ENCODE data around the gene EGF.

Gene EGF

DNA sequence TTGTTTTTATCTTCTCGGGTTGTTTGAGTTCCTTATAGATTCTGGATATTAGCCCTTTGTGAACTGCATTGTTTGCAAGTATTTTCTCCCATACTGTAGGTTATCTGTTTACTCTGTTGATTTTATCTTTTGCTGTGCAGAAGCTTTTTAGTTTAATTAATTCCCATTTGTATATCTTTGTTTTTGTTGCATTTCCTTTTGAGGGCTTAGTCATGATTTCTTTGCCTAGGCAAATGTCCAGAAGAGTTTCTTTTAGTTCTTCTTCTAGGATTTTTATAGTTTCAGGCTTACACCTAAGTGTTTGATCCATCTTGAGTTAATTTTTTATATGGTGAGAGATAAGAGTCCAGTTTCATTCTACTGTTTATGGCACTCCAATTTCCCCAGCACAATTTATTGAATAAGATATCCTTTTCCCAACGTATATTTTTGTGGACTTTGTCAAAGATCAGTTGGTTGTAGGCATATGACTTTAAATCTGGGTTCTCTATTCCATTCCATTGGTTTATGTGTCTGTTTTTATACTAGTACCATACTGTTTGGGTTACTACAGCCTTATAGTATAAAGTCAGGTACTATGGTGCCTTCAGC, 54.3 kb downstream of the EGF start:
- no peak for DNase-seq

DNA sequence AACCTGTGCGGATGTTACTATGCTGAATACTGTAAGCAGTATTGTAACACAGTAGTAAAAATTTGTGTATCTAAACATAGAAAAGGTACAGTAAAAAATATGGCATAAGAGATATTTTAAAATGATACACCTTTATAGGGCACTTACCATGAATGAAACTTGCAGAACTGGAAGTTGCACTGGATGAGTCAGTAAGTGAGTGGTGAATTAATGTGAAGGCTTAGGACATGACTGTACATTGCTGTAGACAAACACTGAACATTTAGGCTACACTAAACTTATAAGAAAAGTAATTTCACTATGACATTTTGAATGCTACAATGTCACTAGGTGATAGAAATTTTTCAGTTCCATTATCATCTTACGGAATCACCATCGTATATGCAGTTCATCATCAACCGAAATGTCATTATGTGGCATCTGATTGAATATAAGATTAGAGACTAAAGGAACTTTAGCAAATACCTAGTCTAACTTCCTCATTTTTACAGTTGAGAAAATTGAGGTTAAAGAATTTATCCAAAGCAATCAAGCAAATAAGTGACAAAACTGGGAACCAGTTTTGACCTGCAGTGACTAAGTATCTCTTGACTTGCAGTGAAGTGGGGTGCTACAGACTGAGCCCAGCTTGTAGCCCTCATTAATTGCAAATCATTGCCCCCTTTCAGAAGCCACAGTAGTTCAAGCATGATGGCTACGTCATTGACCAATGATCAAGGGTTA, 55.3 kb downstream of the EGF start:
- DNase-seq, result peak in 1 of 4 experiments; percentile 11

DNA sequence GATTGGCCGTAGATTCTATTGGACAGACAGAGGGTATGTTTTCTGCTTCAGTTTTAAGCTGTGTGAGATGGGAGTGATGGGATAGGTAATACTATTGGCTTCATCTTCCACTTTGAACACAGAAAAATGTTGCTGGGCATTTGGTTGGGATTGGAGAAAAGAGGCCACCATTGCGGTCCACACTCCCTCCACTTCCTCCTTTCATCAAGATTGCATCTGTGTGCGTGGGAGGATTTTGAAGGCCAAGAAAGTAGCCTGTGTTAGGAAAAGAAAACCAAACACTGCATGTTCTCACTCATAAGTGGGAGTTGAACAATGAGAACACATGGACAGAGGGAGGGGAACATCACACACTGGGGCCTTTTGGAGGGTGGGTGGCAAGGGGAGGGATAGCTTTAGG, 56.4 kb downstream of the EGF start:
- DNase-seq, result peak; percentile 37 to 76 (median 66)

DNA sequence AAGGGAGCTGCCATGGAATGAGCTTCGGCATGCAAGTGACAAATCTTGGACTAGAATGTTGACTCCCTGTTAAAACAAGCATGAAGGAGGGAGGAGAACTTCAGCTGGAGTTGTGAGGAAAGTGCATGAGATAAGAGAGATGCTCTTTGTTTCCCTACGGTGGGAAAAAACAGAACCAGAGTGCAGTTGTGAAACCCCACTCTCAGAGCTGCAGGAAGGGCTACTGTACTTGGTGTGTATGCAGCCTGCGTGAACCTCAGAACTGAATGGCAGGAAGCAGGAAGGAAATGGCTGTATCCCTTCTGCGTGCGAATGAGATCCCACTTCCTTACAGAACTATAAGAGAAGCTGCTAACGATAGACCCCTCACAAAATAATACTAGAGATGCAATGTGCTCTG, 57.2 kb downstream of the EGF start:
- DNase-seq, result peak; percentile 49 to 65 (median 62)

DNA sequence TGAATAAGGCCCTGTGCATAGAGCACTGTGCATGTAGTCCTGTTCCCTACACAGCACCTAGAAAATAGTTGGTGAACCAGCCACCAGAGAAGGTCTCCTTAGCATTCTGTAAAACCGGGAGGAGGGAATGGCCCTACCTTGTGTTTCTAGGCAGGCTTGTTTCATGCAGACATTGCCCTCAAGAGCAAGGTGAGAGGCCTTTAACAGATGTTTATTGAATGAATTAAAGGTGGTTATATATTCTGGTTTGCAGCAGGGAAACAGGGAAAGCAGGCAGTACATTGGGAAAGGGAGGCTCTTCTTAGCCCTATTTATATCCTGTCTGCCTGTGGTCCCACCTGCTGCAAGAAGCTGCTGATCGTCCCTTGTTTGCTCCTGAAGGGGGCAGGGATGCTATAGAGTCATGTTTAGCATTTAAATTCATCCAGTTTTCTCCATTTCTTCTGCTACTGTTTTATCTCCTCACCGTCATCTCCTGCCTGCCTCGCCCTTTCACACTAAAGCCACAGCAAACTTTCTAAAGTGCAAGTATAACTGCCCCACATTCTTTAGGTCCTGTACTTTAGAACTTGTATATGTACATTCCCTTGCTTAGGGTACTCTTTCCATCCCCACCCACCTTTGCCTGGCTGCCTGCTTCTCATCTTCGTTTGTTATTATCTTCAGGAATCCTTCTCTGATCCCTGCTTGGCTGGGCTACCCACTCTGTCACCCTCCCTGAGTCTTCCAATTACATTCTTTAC, 60.3 kb downstream of the EGF start:
- no peak for DNase-seq

DNA sequence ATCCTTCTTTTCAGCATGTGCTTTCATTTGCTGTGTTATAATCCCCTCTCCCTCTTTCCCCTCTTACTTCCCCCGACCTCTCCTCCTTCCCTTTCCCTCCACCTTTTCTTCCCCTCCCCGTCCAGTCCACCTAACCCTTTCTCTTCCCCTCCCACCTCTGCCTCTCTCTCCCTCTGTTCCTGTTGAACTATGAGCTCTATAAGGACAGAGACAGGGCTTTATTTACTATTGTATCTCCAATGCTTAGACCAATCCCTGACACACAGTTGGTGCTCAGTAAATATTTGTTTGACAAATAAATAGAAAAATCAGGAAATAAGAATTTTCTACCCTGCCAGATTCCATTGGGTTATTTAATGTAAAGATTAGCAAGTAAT, 60.8 kb downstream of the EGF start:
- DNase-seq, result no peak

DNA sequence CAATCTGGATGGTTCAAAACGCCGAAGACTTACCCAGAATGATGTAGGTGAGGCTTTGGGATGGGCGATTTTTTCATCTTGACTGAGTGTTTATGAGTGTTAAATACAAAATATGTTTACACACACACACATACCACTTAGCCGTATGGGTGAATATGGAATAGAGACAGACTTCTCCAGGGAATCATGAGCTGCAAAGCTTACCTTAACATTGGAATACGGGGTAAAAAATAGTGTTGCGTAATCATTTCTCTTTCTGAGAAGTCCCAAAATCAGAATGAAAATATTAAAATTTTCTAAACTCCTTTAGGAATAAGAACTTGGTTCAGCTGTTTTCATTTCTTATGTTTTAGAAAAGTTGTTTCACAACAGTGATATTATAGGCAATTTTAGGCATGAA, 63.5 kb downstream of the EGF start:
- no peak for DNase-seq

DNA sequence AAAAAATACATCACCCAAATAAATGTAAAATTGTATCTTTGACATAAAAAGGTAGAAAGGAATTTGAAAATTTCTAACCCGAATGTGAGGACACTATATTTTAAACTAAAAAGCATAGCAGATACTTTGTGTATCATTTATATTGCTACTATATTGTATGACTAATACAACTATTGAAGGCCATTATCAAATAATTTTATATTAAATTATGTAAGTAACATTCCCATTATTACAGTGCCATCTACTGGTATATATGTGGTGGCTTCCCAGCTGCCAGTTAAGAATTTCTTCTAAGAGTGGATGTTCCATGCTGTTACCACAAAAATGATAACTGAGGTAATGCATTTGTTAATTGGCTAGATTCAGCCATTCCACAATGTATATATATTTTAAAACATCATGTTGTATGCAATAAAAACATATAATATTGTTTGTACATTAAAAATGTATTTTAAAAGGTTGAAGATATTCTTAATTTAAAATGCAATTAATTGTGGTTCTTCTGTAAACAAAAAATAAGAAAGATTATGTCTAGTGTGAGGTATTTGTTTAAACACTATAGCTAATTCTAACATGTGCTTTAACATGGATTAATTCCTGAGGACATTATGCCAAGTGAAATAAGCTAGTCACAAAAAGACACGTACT, 65.3 kb downstream of the EGF start:
- DNase-seq, result peak; percentile 25 to 69 (median 49)

DNA sequence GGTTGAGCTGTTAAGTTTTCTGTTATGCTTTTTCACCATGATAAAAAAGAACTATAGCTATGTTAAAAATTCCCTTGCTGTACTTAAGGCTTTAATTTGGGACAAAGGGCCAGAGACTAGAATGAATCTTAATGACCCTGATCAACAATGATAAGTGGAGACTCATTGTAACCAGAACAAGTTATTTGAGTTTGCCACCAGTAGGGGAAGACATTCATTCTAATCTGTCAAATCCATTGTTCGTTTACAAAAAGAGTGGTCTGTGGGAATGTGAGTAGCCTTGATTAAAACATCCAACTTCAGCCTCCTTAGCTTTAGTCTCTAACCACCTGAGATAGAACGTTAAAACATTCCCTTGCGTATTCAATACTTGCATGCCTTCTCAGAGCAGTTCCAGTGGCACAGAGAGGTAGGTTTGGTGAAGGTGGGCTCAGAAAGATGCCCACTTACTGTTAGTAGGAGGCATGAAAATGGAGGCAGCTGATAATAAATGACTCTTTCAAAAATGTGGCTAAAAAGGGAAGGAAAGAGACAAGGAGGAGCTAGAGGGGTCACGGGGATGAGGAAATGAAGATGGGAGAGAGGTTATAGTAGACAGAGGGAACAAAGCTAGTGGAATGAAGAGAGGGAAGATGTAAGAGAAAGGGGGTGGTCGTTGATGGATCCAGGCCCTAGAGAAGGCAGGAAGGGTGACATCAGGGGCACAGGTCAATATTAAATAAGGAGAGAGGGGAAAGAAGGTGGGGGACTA, 66.2 kb downstream of the EGF start:
- peak in 3 of 4 experiments; percentile 16 to 61 (median 36) for DNase-seq

DNA sequence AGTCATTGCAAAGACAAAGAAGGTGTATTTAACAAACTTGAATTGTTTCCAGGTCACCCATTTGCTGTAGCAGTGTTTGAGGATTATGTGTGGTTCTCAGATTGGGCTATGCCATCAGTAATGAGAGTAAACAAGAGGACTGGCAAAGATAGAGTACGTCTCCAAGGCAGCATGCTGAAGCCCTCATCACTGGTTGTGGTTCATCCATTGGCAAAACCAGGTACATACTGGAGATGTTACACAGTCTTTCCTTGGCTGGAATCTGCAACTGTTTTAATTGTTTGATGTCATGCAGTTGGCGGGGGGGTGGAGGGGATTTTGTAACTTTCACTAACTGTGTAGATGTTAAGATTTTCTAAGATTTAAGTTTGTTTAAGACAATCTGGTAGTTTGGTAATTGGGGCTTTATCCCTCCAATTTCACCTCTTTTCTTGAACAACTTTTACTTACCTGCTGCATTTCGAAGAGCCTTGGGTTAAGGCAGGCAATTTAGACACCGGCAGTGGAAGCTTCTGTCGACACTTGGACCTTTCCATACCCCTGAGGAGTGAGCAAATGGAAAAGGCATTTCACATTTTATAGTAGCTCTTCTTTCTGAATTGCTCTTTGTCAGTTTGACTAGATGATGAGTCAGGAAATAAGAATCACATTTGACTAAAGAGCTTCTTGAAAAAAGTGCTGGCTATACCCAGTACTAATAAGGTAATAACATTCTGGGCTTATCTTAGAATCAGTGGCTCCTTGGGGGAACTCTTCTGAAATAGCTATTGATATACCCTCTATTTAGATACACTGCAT, 67.4 kb downstream of the EGF start:
- no peak for DNase-seq

DNA sequence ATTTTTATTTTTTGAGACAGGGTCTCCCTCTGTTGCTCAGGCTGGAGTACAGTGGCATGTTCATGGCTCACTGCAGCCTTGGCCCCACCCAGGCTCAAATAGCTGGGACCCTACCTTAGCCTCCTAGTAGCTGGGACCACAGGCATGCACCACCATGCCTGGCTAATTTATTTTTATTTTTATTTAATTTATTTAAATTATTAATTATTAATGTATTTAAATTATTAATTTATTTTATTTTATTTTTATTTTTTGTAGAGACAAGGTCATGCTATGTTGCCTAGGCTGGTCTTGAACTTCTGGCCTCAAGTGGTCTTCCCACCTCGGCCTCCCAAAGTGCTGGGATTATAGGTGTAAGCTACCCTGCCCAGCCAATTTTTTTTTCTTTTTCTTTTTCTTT, 69.3 kb downstream of the EGF start:
- DNase-seq, result no peak

DNA sequence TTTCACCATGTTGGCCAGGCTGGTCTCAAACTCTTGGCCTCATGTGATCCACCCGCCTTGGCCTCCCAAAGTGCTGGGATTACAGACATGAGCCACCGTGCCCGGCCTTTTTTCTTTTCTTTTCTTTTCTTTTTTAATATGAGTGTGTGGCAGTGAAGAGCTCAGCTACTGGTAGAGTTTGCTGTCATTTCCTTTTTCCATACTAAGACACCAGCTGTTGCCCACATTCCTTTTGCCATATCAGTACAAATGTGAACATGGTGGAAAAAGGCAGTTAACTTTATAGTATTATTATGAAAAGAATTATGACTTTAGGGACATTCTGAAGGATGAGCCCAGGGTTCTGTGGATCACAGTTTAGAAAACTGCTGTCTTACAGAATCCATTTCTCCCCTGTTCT, 69.8 kb downstream of the EGF start:
- no peak for DNase-seq

DNA sequence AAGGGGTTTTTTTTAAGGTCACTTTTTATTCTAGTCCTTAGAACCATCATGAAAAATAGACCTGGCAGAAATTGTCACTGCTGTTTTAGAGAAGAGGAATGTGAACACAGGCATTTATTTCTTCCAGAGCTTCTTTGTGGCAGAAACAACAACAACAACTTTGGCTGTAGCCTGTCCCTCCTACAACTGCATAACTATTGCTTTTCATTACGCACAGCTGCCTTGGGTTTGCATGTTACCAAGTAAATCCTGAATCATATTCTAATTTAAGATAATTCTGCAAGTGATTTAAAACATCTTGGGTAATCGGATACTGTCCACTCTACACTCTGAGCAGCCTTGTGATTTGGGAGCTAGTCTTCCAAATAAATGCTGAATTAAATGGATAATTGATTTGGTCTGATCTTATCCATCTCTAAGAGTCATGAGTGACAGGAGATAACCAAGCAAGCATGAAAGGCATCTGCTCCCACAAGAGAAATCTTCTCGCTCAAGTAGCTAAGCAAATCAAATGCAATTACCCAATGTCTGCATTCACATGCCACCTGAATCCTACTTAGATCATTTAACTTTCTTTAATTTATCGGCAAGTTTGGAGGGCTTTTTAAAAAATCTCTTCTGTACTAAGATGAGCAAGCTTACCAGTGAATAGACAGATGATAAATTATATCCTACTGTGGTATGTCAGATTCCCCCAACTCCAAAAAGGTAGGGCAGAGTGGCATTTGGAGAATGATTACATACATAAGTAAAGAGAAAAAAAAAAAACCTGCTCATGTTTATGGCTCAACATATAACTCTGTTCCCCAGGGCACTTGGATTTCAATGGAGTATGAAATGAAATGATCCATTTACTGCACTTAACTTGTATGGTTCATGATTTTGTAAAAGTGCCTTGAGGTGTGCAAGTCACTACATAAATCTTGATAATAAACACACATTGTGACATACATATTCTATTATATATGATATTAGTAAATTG, 73.6 kb downstream of the EGF start:
- no peak for DNase-seq

DNA sequence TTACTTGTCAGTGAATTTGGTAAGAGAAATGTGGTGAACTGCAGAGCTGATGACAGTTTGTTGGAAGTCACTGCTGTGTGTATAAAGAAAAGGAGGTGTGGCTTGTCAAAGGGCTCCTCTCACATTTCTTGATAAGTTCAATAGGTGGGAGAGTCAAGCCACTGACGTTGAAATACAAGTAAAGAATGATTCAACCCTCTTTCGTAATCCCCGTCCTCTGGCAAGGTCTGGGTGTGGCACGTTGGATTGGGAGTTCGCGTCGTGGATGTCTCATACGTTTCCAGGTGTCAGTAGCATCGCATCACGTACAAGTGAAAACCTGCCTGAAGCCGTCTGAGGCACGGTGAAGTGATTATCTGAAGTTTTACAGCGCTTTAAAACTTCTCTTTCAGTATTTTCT, 76.4 kb downstream of the EGF start:
- peak in 1 of 4 experiments; percentile 4 for DNase-seq

DNA sequence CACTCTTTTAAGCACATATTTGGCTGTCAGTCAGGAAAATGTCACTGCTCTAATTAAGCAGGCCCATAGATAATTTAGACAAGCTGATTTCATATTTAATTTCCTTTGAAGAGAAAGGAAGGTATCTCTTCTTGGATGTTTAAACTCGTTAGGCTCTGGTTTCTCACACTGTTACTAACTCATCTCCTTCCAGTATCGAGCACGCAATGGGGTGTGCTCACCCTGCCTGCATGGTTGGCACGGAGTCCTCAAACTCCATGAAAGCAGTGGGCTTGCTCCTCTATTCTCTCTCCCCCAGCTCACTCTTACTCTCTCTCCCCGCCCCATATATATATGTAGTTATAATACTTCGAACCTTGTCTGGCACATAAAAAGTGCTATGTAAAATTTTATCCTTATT, 76.9 kb downstream of the EGF start:
- DNase-seq, result no peak

DNA sequence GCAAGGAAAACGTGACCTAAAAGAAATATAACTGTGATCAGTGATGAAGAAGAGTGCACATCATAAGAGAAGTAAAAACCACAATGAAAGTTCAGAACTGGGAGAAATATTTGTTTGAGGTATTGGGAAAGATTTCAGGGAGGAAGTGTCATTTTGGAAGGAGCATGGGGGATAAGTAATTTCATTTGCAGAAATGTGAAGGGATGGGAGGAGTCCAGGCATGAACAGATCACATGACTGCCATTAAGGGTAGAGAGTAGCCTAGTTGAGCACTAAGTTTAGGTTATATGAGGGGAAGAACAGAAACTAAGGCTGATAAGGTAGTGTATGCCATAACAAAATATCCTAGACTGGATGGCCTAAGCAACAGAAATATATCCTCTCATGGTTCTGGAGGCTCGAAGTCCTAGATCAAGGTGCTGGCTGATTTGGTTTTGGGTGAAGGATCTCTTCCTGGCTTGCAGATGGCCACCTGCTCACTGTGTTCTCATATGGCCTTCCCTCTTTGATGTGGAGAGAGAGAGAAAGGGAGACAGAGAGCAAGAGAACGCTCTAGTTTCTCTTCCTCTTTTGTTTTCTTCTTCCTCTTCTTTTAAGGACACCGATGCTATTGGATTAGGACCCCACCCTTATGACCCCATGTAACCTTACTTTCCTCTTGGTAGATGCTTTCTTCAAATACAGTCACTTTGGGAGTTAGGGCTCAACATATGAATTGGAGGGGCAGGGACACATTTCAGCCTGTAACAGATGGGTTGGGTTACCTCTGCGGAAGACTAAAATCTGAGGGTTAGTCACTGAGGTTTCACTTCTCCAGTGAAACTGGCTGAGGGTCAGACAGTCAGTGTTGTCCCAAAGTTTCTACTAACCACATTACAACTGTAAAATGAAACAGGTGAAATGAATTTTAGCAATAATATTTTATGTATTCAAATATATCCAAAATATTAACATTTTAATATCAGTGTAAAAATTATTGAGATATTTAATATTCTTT, 77.9 kb downstream of the EGF start:
- peak; percentile 23 to 75 (median 55) for DNase-seq

DNA sequence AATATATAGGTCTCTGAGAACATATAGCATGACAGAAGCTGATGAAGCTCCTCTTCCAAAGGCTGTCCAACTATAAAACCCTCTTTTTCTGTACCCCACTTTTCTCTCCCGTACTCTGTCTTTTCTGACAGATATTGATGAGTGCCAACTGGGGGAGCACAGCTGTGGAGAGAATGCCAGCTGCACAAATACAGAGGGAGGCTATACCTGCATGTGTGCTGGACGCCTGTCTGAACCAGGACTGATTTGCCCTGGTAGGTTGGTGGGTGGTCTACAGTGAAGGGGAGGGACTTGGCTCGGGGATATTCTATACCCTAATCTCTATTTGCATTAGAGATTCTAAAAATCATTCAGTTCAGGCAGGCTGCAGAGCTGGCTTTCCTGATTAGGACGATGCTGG, 80.4 kb downstream of the EGF start:
- DNase-seq, result no peak

DNA sequence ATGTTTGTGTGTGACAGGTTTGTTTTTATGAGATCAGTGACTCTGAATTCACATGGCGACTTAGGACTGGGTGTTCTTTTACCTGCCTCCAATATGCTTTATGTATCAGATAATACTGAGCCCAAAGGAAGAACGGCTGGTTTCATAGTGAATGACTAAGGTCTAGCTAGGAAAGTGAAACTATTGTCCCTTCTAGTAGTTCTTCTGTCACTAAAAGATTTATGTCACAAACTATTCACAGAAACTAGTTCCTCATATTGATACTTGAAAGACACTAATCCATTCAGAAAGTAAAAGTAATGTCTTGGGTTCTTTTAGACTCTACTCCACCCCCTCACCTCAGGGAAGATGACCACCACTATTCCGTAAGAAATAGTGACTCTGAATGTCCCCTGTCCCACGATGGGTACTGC, 81.7 kb downstream of the EGF start:
- peak in 2 of 4 experiments; percentile 21 to 31 for DNase-seq

DNA sequence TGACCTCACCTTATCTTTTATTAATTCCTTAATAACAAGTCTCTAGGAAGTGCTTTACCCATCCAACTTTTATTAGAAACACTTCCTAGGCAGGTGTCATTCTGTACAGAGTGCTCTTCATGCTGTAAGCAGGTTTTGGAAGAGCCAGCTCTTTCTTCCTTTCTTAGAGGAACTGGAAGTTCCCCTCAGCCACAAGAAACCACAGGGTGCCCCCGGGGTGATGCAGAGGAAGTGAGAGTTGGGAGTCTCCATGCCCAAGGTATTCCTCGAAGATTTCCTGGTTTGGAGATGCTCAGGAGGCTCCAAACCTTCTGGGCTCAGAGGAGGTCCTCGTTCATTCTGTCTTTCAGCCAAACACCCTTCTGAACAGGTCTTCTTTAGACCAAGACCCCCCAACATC, 83.8 kb downstream of the EGF start:
- DNase-seq, result peak; percentile 59 to 74 (median 72)
